K562 (cell line): Measurements from ENCODE around the gene LILRA6.

ENCODE experiments used
- ATF7 ChIP-seq: fragments of 450-650 bp; IDR thresholded peaks from 2 replicates; pipeline ENCODE4 v1.7.1; 2014; ENCODE audit warnings: mild to moderate bottlenecking, moderate library complexity
- DDX20 ChIP-seq: fragments of 450-650 bp; IDR thresholded peaks from 2 replicates; pipeline ENCODE4 v1.6.1; 2016; ENCODE audit warnings: missing genetic modification characterization, low read depth, mild to moderate bottlenecking, missing compliant biosample characterization, moderate library complexity
- RCOR1 ChIP-seq, 2 experiments: IDR thresholded peaks; 2 replicates each; pipeline ENCODE4 v1.6.1; 2012; ENCODE audit warnings: low read depth in 2 of 2, low read length in 2 of 2, borderline replicate concordance in 1 of 2, improper control_type of control experiment in 1 of 2
- SP2 ChIP-seq: IDR thresholded peaks from 2 replicates; pipeline ENCODE4 v1.6.1; 2011; ENCODE audit warnings: mild to moderate bottlenecking, low read depth, low read length, moderate library complexity; ENCODE audit not compliant: poor library complexity, severe bottlenecking; ENCODE audit errors: extremely low read depth
- ZNF217 ChIP-seq: sonication (generic); formaldehyde crosslinking; IDR thresholded peaks from 2 replicates; pipeline ENCODE4 v1.8.0; 2022; ENCODE audit warnings: mild to moderate bottlenecking, missing genetic modification reagents
- ZNF274 ChIP-seq: IDR thresholded peaks from 2 replicates; pipeline ENCODE4 v1.6.1; 2011; ENCODE audit warnings: low read depth, mild to moderate bottlenecking, low read length, moderate library complexity, borderline replicate concordance
- TF ChIP-seq, protein P1 (sequence below): fragments of 450-650 bp; IDR thresholded peaks from 2 replicates; pipeline ENCODE4 v1.6.1; 2017; ENCODE audit warnings: antibody characterized with exemption, mild to moderate bottlenecking
- TF ChIP-seq, protein P2 (sequence below), 3 experiments: IDR thresholded peaks in 2 of 3; conservative IDR thresholded peaks in 1 of 3; 2 replicates each; pipeline ENCODE4 v1.5.1; 2011 to 2012; ENCODE audit warnings: low read length in 3 of 3, mild to moderate bottlenecking in 3 of 3, control low read depth in 2 of 3, improper control_type of control experiment in 1 of 3, inconsistent platforms in 1 of 3, low read depth in 1 of 3, mixed read lengths in 1 of 3, moderate library complexity in 1 of 3; ENCODE audit not compliant: insufficient read depth in 2 of 3
- TF ChIP-seq, protein P3 (sequence below): fragments of 250-450 bp; sonication (Bioruptor Pico); IDR thresholded peaks from 2 replicates; pipeline ENCODE4 v1.5.0; 2021

DNA sequence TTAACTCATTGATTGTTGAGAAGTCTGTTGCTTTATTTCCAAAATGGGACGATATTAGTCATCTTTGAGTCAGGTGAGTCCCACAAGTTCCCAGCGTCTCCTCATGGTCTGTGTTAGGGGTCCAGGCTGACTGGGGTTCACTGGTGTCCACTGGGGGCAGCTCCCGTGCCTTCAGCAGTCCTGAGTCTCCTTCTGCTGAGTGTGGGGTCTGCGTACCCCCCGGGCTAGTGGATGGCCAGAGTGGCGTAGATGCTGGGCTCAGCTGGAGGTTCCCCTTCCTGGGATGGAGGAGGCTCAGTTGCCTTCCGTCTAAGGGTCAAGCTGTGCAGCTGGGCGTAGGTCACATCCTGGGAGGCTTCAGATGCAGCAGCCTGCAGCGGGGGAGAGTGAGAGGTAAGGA, 25.7 kb downstream of the LILRA6 start:
- TF ChIP-seq, protein P1, sequence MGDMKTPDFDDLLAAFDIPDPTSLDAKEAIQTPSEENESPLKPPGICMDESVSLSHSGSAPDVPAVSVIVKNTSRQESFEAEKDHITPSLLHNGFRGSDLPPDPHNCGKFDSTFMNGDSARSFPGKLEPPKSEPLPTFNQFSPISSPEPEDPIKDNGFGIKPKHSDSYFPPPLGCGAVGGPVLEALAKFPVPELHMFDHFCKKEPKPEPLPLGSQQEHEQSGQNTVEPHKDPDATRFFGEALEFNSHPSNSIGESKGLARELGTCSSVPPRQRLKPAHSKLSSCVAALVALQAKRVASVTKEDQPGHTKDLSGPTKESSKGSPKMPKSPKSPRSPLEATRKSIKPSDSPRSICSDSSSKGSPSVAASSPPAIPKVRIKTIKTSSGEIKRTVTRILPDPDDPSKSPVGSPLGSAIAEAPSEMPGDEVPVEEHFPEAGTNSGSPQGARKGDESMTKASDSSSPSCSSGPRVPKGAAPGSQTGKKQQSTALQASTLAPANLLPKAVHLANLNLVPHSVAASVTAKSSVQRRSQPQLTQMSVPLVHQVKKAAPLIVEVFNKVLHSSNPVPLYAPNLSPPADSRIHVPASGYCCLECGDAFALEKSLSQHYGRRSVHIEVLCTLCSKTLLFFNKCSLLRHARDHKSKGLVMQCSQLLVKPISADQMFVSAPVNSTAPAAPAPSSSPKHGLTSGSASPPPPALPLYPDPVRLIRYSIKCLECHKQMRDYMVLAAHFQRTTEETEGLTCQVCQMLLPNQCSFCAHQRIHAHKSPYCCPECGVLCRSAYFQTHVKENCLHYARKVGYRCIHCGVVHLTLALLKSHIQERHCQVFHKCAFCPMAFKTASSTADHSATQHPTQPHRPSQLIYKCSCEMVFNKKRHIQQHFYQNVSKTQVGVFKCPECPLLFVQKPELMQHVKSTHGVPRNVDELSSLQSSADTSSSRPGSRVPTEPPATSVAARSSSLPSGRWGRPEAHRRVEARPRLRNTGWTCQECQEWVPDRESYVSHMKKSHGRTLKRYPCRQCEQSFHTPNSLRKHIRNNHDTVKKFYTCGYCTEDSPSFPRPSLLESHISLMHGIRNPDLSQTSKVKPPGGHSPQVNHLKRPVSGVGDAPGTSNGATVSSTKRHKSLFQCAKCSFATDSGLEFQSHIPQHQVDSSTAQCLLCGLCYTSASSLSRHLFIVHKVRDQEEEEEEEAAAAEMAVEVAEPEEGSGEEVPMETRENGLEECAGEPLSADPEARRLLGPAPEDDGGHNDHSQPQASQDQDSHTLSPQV = no peak
- no peak for TF ChIP-seq ZNF274
- TF ChIP-seq RCOR1 (IDR thresholded peaks at IDR 0.05; ENCODE audit: borderline replicate concordance in 1 of 2, low read depth in 2 of 2, low read length in 2 of 2) = no peak
- TF ChIP-seq DDX20 (tag) = no peak
- TF ChIP-seq, protein P2, sequence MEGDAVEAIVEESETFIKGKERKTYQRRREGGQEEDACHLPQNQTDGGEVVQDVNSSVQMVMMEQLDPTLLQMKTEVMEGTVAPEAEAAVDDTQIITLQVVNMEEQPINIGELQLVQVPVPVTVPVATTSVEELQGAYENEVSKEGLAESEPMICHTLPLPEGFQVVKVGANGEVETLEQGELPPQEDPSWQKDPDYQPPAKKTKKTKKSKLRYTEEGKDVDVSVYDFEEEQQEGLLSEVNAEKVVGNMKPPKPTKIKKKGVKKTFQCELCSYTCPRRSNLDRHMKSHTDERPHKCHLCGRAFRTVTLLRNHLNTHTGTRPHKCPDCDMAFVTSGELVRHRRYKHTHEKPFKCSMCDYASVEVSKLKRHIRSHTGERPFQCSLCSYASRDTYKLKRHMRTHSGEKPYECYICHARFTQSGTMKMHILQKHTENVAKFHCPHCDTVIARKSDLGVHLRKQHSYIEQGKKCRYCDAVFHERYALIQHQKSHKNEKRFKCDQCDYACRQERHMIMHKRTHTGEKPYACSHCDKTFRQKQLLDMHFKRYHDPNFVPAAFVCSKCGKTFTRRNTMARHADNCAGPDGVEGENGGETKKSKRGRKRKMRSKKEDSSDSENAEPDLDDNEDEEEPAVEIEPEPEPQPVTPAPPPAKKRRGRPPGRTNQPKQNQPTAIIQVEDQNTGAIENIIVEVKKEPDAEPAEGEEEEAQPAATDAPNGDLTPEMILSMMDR (IDR thresholded peaks at IDR 0.05 in 2 of 3, conservative IDR thresholded peaks at IDR 0.05 in 1 of 3; ENCODE audit: insufficient read depth in 2 of 3, low read depth in 1 of 3, low read length in 3 of 3) = no peak
- TF ChIP-seq, protein P3, sequence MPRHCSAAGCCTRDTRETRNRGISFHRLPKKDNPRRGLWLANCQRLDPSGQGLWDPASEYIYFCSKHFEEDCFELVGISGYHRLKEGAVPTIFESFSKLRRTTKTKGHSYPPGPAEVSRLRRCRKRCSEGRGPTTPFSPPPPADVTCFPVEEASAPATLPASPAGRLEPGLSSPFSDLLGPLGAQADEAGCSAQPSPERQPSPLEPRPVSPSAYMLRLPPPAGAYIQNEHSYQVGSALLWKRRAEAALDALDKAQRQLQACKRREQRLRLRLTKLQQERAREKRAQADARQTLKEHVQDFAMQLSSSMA (CRISPR knock-in tag) = no peak
- TF ChIP-seq ZNF217 (CRISPR knock-in tag) = no peak
- TF ChIP-seq SP2 = no peak
- no peak for TF ChIP-seq ATF7
